Activated B cell treated with CpG ODN at 0.5 μM for 24 hours (primary cell): Measurements from ENCODE around the gene RHOBTB3. TPM values are rescaled to one million over a fixed set of nuclear protein-coding genes. Genes with fewer than 3 reads are reported as not detected.

Source experiments
- ATAC-seq: fragments of 200-7000 bp; cut with Tn5 transposase; one replicate; pipeline ENCODE4 v1.10.0; 2021; ENCODE audit warnings: low read depth, mild to moderate bottlenecking, moderate library complexity
- CTCF ChIA-PET: fragments of 350-600 bp; sonication (Branson Sonifier 250); formaldehyde crosslinking; loops from one replicate; lab custom pipeline; 2021; ENCODE audit warnings: antibody characterized with exemption; lab: Charles Lee
- POLR2A ChIA-PET: fragments of 350-600 bp; sonication (Branson Sonifier 250); formaldehyde crosslinking; loops from one replicate; lab custom pipeline; 2021; ENCODE audit warnings: antibody characterized with exemption; lab: Charles Lee
- DNase-seq: peaks from one replicate; pipeline ENCODE4 v3.0.0; 2022
- H3K27ac Mint-ChIP-seq: one replicate; pipeline ENCODE4 v1.8.0; 2020; ENCODE audit warnings: mixed read lengths
- H3K27me3 Mint-ChIP-seq: one replicate; pipeline ENCODE4 v1.8.0; 2021; ENCODE audit warnings: mixed read lengths
- H3K36me3 Mint-ChIP-seq: one replicate; pipeline ENCODE4 v1.8.0; 2021; ENCODE audit warnings: low read depth, mixed read lengths
- H3K4me1 Mint-ChIP-seq: one replicate; pipeline ENCODE4 v1.8.0; 2021; ENCODE audit warnings: mixed read lengths
- H3K4me3 Mint-ChIP-seq: one replicate; pipeline ENCODE4 v1.8.0; 2020; ENCODE audit warnings: mild to moderate bottlenecking, mixed read lengths
- H3K9me3 Mint-ChIP-seq: one replicate; pipeline ENCODE4 v1.8.0; 2020; ENCODE audit warnings: mixed read lengths
- intact Hi-C: fragments of 100-400 bp; cut with micrococcal nuclease; formaldehyde crosslinking; loops from one replicate; pipeline ENCODE4 v1.15.1; 2024
- total RNA-seq: library from RNA; stranded (reverse); gene quantifications from 2 replicates; pipeline ENCODE4 v1.2.3, GENCODE V29; 2022
- TF ChIP-seq, protein P1 (sequence below): fragments of 200-600 bp; IDR thresholded peaks from one replicate; pipeline ENCODE4 v1.8.0; 2022; ENCODE audit warnings: antibody characterized with exemption, mild to moderate bottlenecking

Gene RHOBTB3
- total RNA-seq, 1 donor from 2014 or later, result 3.3 TPM

DNA sequence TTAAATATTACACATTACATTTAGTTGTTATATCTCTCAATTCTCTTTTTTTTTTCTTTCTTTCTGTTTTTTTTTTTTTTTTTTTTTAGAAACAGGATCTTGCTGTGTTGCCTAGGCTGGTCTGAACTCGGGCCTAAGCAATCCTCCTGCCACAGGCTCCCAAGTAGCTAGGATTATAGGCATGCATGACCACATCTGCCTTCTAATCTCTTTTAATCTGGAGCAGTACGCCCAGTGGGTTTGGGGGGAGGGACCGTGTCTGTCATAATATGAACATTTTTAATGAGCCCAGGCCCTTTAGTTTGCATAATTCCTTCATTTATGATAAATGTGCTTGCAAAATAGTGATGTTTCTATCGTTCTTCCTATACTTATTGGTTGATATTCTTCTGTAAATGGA is 10.3 kb downstream of the RHOBTB3 start:
- TF ChIP-seq, protein P1, sequence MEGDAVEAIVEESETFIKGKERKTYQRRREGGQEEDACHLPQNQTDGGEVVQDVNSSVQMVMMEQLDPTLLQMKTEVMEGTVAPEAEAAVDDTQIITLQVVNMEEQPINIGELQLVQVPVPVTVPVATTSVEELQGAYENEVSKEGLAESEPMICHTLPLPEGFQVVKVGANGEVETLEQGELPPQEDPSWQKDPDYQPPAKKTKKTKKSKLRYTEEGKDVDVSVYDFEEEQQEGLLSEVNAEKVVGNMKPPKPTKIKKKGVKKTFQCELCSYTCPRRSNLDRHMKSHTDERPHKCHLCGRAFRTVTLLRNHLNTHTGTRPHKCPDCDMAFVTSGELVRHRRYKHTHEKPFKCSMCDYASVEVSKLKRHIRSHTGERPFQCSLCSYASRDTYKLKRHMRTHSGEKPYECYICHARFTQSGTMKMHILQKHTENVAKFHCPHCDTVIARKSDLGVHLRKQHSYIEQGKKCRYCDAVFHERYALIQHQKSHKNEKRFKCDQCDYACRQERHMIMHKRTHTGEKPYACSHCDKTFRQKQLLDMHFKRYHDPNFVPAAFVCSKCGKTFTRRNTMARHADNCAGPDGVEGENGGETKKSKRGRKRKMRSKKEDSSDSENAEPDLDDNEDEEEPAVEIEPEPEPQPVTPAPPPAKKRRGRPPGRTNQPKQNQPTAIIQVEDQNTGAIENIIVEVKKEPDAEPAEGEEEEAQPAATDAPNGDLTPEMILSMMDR, result no peak
- H3K4me3 Mint-ChIP-seq, result no peak overlapping the region
- no peak for ATAC-seq
- intact Hi-C loops, result loop anchor here (2.0 kb wide), 1 partner anchor 19 kb away; no protein-coding TSS in a partner anchor
- no peaks in the 10 kb centered on the region for H3K27me3 Mint-ChIP-seq
- no peaks in the 10 kb centered on the region for H3K36me3 Mint-ChIP-seq
- no peak for DNase-seq
- no peak overlapping the region for H3K27ac Mint-ChIP-seq
- CTCF ChIA-PET, result no interaction called here
- peaks cover 6% of the 10 kb centered on the region for H3K9me3 Mint-ChIP-seq
- H3K4me1 Mint-ChIP-seq, result peaks cover 23% of the 10 kb centered on the region
- POLR2A ChIA-PET, result interaction anchor here (0.7 kb wide), 1 partner anchor 12 kb away, joined by 3 read pairs; no protein-coding TSS in a partner anchor

GRCh38 chr5:95743232-95743631 is 12.1 kb downstream of the RHOBTB3 start:
- Mint-ChIP-seq H3K36me3 (no peaks in the 10 kb centered on the region), H3K27ac (no peak overlapping the region), H3K4me3 (no peak overlapping the region), H3K27me3 (no peaks in the 10 kb centered on the region), H3K4me1 (peaks cover 18% of the 10 kb centered on the region), H3K9me3 (peaks cover 6% of the 10 kb centered on the region)
- ChIA-PET POLR2A (no interaction called here), CTCF (no interaction called here)
- intact Hi-C loops, result no loop called here
- TF ChIP-seq, protein P1, result no peak
- DNase-seq, result no peak
- no peak for ATAC-seq

DNA sequence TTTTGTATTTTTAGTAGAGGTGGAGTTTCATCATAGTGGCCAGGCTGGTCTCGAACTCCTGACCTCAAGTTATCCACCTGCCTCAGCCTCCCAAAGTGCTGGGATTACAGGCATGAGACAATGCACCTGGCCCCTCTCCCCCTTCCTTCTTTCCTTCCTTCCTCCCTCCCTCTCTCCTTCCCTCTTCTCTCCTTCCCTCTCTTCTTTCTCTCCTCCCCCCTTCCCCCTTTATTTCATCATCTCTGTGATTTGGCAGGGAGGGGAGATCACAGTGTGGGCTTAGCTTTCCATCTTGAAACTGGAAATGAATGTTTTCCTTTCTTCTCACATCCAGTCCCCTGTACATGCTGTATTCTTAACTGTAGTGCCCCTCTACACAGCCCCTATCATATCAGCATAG is 12.7 kb downstream of the RHOBTB3 start:
- Mint-ChIP-seq H3K27me3 (no peaks in the 10 kb centered on the region), H3K4me1 (peaks cover 13% of the 10 kb centered on the region), H3K4me3 (no peak overlapping the region), H3K36me3 (no peaks in the 10 kb centered on the region), H3K27ac (no peak overlapping the region), H3K9me3 (peaks cover 6% of the 10 kb centered on the region)
- ChIA-PET CTCF (no interaction called here), POLR2A (no interaction called here)
- ATAC-seq, result no peak
- intact Hi-C loops, result no loop called here
- TF ChIP-seq, protein P1, result no peak
- DNase-seq, result no peak

DNA sequence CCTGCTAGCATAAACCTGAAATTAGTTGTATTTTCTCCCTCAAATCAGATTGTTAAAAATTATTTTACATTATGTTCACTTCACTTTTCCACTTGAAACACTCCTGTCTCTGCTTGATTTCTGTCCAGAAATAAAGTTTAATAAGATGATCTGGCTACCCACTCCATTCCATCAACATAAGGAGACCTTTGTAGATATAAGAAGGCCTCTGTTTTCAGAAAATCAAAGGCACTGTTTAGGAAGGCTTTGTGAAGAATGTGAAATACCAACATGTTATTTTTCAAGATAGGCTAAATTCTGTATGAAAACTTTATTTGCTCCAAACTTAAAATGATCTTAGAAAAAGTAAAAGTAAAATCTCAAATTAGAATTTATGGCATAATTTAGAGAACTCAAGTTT is 15.1 kb downstream of the RHOBTB3 start:
- Mint-ChIP-seq H3K9me3 (no peaks in the 10 kb centered on the region), H3K27ac (no peak overlapping the region), H3K4me1 (no peaks in the 10 kb centered on the region), H3K4me3 (no peak overlapping the region), H3K27me3 (no peaks in the 10 kb centered on the region), H3K36me3 (no peaks in the 10 kb centered on the region)
- POLR2A ChIA-PET, result no interaction called here
- CTCF ChIA-PET, result no interaction called here
- DNase-seq (no peak), ATAC-seq (no peak)
- intact Hi-C loops, result loop anchor here (2.0 kb wide), 1 partner anchor 15 kb away; the partner anchor contains the start of gene RHOBTB3
- TF ChIP-seq, protein P1, result no peak

DNA sequence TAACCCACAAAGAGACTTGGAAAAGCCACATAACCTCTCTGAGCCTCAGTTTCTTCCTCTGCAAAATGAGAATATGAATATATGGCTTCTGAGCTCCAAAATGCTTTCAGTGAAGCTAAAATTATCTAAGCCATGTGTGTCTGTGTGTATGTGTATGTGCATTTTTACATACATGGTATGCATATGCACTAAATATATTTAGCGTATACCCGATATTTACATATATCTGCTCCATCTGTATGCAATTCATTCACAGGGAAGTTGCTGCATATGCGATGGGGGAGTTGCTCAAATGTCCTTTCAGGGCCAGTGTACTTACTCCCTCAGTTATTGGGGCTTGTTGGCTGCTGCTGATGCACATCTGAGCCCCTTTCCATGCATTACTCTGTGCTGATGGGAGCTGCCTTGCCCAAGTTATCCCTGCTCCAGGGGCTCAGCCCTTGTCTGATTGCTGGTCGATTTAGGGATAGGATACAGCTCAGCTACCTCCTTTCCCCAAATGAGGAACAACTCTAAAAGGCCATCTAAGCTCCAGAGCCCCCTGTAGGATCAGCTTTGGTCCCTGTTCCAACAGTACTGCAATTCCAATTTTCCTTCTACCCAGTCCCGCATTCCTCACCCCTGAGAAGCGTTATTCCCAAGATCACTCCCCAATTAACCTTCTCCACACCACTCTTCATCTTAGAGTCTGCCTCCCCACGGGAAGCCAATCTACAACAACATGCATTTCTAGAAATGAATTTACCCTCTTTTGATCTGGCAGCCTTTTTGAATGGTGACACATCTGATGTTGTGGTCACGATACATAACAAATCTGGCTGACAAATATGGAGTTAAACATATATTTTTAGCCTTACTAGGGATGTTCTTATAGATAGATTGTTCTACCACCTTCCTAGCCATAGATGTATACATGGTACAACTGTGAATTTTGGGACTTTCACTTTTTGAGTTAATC is 15.9 kb downstream of the RHOBTB3 start:
- Mint-ChIP-seq H3K9me3 (no peaks in the 10 kb centered on the region), H3K4me3 (no peak overlapping the region), H3K27me3 (no peaks in the 10 kb centered on the region), H3K36me3 (no peaks in the 10 kb centered on the region), H3K4me1 (no peaks in the 10 kb centered on the region), H3K27ac (no peak overlapping the region)
- ChIA-PET CTCF (no interaction called here), POLR2A (no interaction called here)
- TF ChIP-seq, protein P1, result no peak
- intact Hi-C loops, result loop anchor here (2.0 kb wide), 1 partner anchor 16 kb away; the partner anchor contains the start of gene RHOBTB3
- no peak for DNase-seq
- ATAC-seq, result no peak
